Right ventricle myocardium inferior (tissue), 1 donor: ENCODE results near the gene NPDC1. TPM values are rescaled to one million over a fixed set of nuclear protein-coding genes. Genes with fewer than 3 reads are reported as not detected.

Experiments
- ATAC-seq: fragments of 200-7000 bp; cut with Tn5 transposase; one replicate; pipeline ENCODE4 v1.9.1; 2020; ENCODE audit warnings: mild to moderate bottlenecking, moderate library complexity
- DNase-seq: peaks from one replicate; pipeline ENCODE4 v3.0.0; 2021; ENCODE audit errors: missing footprints
- intact Hi-C: fragments of 100-400 bp; cut with DNase I; formaldehyde crosslinking; loops from one replicate; pipeline ENCODE4 v1.11.0; 2022
- total RNA-seq: library from RNA; stranded (reverse); fragmentation: NEBNext Ultra II Directional; extraction: Animal tissue kit (Norgen Biotek cat#: 25700); gene quantifications from one replicate; pipeline ENCODE4 v1.2.1, GENCODE V29; 2021
- donor health status: DM: no; HTN: yes; CAD: no; lungs with severe emphysema.

Gene NPDC1
- total RNA-seq, 1 donor from 2014 or later: 69.0 TPM

GRCh38 chr9:137020771-137021567, 25.0 kb downstream of the NPDC1 start:
- intact Hi-C loops: no loop called here
- ATAC-seq (no peak), DNase-seq (no peak)

- no peak for DNase-seq
- intact Hi-C loops: no loop called here
- no peak for ATAC-seq
These were observed 25.9 kb downstream of the NPDC1 start for GRCh38 chr9:137019891-137020683.

- intact Hi-C loops: no loop called here
- ATAC-seq (no peak), DNase-seq (no peak)
These were observed 27.0 kb downstream of the NPDC1 start for GRCh38 chr9:137018761-137019559.

- intact Hi-C loops: no loop called here
- DNase-seq (no peak), ATAC-seq (no peak)
These were observed 28.0 kb downstream of the NPDC1 start for GRCh38 chr9:137017791-137018497.

- DNase-seq (no peak), ATAC-seq (no peak)
- intact Hi-C loops: no loop called here
These were observed 28.9 kb downstream of the NPDC1 start for GRCh38 chr9:137017071-137017470.

GRCh38 chr9:137016436-137016835, 29.5 kb downstream of the NPDC1 start:
- ATAC-seq (no peak), DNase-seq (no peak)
- intact Hi-C loops: no loop called here

GRCh38 chr9:137015976-137016375, 30.0 kb downstream of the NPDC1 start:
- DNase-seq (no peak), ATAC-seq (no peak)
- intact Hi-C loops: no loop called here

- DNase-seq (no peak), ATAC-seq (no peak)
- intact Hi-C loops: no loop called here
These were observed 30.4 kb downstream of the NPDC1 start for GRCh38 chr9:137015540-137015930.

- intact Hi-C loops: no loop called here
- DNase-seq: no peak
- ATAC-seq: no peak
These were observed 31.0 kb downstream of the NPDC1 start for GRCh38 chr9:137014776-137015539.

- DNase-seq: no peak
- intact Hi-C loops: no loop called here
- ATAC-seq: no peak
These were observed 31.8 kb downstream of the NPDC1 start for GRCh38 chr9:137014166-137014565.

GRCh38 chr9:137013571-137013940, 32.4 kb downstream of the NPDC1 start:
- intact Hi-C loops: no loop called here
- ATAC-seq (no peak), DNase-seq (no peak)

GRCh38 chr9:137012694-137013570, 33.0 kb downstream of the NPDC1 start:
- no peak for DNase-seq
- ATAC-seq: no peak
- intact Hi-C loops: no loop called here

GRCh38 chr9:137011907-137012675, 33.9 kb downstream of the NPDC1 start:
- DNase-seq (no peak), ATAC-seq (no peak)
- intact Hi-C loops: no loop called here

- ATAC-seq: no peak
- intact Hi-C loops: no loop called here
- no peak for DNase-seq
These were observed 34.8 kb downstream of the NPDC1 start for GRCh38 chr9:137011156-137011555.

- no peak for ATAC-seq
These were observed 35.8 kb downstream of the NPDC1 start for GRCh38 chr9:137009938-137010732.

GRCh38 chr9:137009217-137009616, 36.8 kb downstream of the NPDC1 start:
- no peak for DNase-seq
- ATAC-seq: no peak
- intact Hi-C loops: no loop called here

More at GRCh38 chr9:137009938-137010732, 35.8 kb downstream of the NPDC1 start:
- no peak for DNase-seq
- intact Hi-C loops: no loop called here
